KMS-11 (cell line): ENCODE measurements around the gene CD300H.

Source experiments
- H2AFZ ChIP-seq: fragments of 200-600 bp; sonication (generic); 2 replicates; pipeline ENCODE4 v1.6.1; 2016; ENCODE audit warnings: antibody characterized with exemption, mixed run types, low read depth
- H3K27ac ChIP-seq: fragments of 200-600 bp; sonication (generic); 2 replicates; pipeline ENCODE4 v1.6.1; 2016; ENCODE audit warnings: mild to moderate bottlenecking, mixed run types
- H3K27me3 ChIP-seq: fragments of 200-600 bp; sonication (generic); 2 replicates; pipeline ENCODE4 v1.6.1; 2017; ENCODE audit warnings: mild to moderate bottlenecking, low read depth, mixed run types, moderate library complexity; ENCODE audit not compliant: insufficient read depth
- H3K36me3 ChIP-seq: fragments of 200-600 bp; sonication (generic); 2 replicates; pipeline ENCODE4 v1.6.1; 2017; ENCODE audit warnings: mild to moderate bottlenecking, mixed run types; ENCODE audit not compliant: insufficient read depth
- H3K4me1 ChIP-seq: fragments of 200-600 bp; sonication (generic); 2 replicates; pipeline ENCODE4 v1.6.1; 2016; ENCODE audit warnings: mild to moderate bottlenecking, low read depth, mixed run types; ENCODE audit not compliant: poor library complexity, severe bottlenecking
- H3K4me2 ChIP-seq: fragments of 200-600 bp; sonication (generic); 2 replicates; pipeline ENCODE4 v1.7.0; 2016; ENCODE audit warnings: mild to moderate bottlenecking, mixed run types
- H3K4me3 ChIP-seq: fragments of 200-600 bp; sonication (generic); IDR thresholded peaks from 2 replicates; pipeline ENCODE4 v1.6.1; 2017; ENCODE audit warnings: low read depth, low read length, mixed read lengths; ENCODE audit not compliant: insufficient read depth
- H3K79me2 ChIP-seq: fragments of 200-600 bp; sonication (generic); 2 replicates; pipeline ENCODE4 v1.6.1; 2016; ENCODE audit warnings: low read depth, mixed run types; ENCODE audit not compliant: insufficient read depth
- H3K9ac ChIP-seq: fragments of 200-600 bp; sonication (generic); 2 replicates; pipeline ENCODE4 v1.6.1; 2016; ENCODE audit warnings: mild to moderate bottlenecking, mixed run types
- H4K20me1 ChIP-seq: fragments of 200-600 bp; sonication (generic); 2 replicates; pipeline ENCODE4 v1.6.1; 2016; ENCODE audit warnings: mild to moderate bottlenecking, mixed run types; ENCODE audit not compliant: insufficient read depth
- TF ChIP-seq, protein P1 (sequence below): fragments of 200-600 bp; sonication (generic); conservative IDR thresholded peaks from 2 replicates; pipeline ENCODE4 v1.6.1; 2017; ENCODE audit warnings: low read depth, mild to moderate bottlenecking, antibody characterized with exemption, low read length, moderate library complexity, mixed read lengths

Gene CD300H

DNA sequence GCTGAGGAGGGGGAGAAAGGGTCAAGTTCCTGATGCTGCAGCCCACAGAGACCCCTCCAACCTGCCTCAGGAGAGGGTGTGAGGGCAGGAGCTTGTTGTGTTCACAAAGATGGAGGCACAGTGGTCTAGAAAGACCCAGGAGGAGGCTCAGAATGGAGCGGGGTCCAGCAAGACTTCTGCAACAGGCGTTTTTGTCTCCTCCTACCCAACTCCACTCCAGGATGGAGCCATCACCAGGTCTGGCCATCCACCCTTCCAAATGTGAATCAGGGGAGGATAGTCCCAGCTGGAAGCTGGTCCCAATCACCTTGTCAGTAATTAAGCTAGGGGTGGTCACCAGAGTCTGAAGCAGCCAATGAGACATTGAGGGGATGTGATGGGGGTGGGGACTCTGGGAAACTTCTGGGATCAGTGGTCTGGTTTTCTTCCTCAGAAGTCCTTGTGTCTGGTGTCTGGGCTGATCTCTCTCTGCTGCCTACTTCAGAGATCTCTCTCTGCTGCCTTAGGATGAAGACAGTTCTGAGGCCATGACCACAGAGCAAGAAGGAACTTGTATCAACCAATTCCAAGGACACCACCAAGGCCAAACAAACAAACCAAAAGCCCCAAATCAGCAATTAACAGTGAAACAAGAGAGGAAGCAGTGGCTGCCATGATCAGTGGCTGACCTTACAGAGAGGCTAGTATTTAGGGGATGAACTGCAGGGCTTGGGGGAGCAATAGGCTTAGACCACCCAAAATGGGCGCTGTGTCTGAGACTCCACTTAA lies 50.6 kb downstream of the CD300H start:
- Histone ChIP-seq H3K27ac (no peak overlapping the region), H3K27me3 (peaks cover 28% of the 10 kb centered on the region), H3K9ac (no peak overlapping the region), H3K4me2 (no peak overlapping the region), H3K4me3 (no peak overlapping the region), H3K36me3 (no peaks in the 10 kb centered on the region), H2AFZ (no peak overlapping the region), H3K4me1 (no peaks in the 10 kb centered on the region), H4K20me1 (no peaks in the 10 kb centered on the region), H3K79me2 (no peaks in the 10 kb centered on the region)
- TF ChIP-seq, protein P1, sequence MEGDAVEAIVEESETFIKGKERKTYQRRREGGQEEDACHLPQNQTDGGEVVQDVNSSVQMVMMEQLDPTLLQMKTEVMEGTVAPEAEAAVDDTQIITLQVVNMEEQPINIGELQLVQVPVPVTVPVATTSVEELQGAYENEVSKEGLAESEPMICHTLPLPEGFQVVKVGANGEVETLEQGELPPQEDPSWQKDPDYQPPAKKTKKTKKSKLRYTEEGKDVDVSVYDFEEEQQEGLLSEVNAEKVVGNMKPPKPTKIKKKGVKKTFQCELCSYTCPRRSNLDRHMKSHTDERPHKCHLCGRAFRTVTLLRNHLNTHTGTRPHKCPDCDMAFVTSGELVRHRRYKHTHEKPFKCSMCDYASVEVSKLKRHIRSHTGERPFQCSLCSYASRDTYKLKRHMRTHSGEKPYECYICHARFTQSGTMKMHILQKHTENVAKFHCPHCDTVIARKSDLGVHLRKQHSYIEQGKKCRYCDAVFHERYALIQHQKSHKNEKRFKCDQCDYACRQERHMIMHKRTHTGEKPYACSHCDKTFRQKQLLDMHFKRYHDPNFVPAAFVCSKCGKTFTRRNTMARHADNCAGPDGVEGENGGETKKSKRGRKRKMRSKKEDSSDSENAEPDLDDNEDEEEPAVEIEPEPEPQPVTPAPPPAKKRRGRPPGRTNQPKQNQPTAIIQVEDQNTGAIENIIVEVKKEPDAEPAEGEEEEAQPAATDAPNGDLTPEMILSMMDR, result no peak

GRCh38 chr17:74515941-74516340 lies 51.4 kb downstream of the CD300H start:
- Histone ChIP-seq H3K27ac (no peak overlapping the region), H3K4me3 (no peak overlapping the region), H3K9ac (no peak overlapping the region), H3K4me2 (no peak overlapping the region), H2AFZ (no peak overlapping the region), H3K79me2 (no peaks in the 10 kb centered on the region), H3K27me3 (peaks cover 20% of the 10 kb centered on the region; the same call in 1 of the 2 replicates), H4K20me1 (no peaks in the 10 kb centered on the region), H3K4me1 (no peaks in the 10 kb centered on the region), H3K36me3 (no peaks in the 10 kb centered on the region)
- TF ChIP-seq, protein P1, result no peak

GRCh38 chr17:74514632-74515334 lies 52.5 kb downstream of the CD300H start:
- no peak overlapping the region for H3K9ac ChIP-seq
- H3K4me1 ChIP-seq, result no peaks in the 10 kb centered on the region
- TF ChIP-seq, protein P1, result no peak
- H3K4me2 ChIP-seq, result no peak overlapping the region
- H3K36me3 ChIP-seq, result no peaks in the 10 kb centered on the region
- H3K27me3 ChIP-seq, result peaks cover 15% of the 10 kb centered on the region; the same call in 1 of the 2 replicates
- no peak overlapping the region for H3K4me3 ChIP-seq
- no peaks in the 10 kb centered on the region for H3K79me2 ChIP-seq
- no peak overlapping the region for H3K27ac ChIP-seq
- H2AFZ ChIP-seq, result no peak overlapping the region
- H4K20me1 ChIP-seq, result no peaks in the 10 kb centered on the region

GRCh38 chr17:74513987-74514631 lies 53.2 kb downstream of the CD300H start:
- no peaks in the 10 kb centered on the region for H3K4me1 ChIP-seq
- TF ChIP-seq, protein P1, result no peak
- no peak overlapping the region for H3K9ac ChIP-seq
- H3K4me2 ChIP-seq, result no peak overlapping the region
- H3K27ac ChIP-seq, result no peak overlapping the region
- H3K27me3 ChIP-seq, result peaks cover 13% of the 10 kb centered on the region; the same call in 1 of the 2 replicates
- no peak overlapping the region for H2AFZ ChIP-seq
- H3K4me3 ChIP-seq, result no peak overlapping the region
- no peaks in the 10 kb centered on the region for H3K79me2 ChIP-seq
- H3K36me3 ChIP-seq, result no peaks in the 10 kb centered on the region
- H4K20me1 ChIP-seq, result no peaks in the 10 kb centered on the region
